Activated CD4-positive, CD25-positive, alpha-beta regulatory T cell (primary cell): ENCODE data around the gene RCOR2.

Experiments used
- DNase-seq, 4 experiments: peaks; one replicate each; lab custom pipeline; 2025; lab: John Stamatoyannopoulos, UW

RCOR2 gene

DNA sequence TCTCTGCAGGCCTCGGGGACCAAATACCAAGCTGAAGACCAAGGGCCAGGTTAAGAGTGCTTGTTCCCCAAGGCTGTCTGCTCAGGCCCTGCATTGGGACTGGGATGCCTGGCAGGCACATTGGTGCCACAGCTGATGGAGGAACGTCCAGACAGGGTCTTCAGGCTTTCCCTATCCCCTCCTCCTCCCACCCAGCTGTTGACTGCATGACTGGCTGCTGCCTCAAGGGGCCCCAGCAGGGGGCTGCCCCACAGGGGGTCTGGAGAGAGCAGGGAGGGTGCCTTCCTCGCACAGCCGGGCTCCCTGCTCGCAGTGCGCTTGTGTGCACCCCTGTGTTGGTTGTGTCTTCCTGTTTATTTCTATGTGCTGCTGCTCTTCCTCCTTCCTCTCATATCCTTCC is 9.9 kb downstream of the RCOR2 start:
- DNase-seq = no peak

DNA sequence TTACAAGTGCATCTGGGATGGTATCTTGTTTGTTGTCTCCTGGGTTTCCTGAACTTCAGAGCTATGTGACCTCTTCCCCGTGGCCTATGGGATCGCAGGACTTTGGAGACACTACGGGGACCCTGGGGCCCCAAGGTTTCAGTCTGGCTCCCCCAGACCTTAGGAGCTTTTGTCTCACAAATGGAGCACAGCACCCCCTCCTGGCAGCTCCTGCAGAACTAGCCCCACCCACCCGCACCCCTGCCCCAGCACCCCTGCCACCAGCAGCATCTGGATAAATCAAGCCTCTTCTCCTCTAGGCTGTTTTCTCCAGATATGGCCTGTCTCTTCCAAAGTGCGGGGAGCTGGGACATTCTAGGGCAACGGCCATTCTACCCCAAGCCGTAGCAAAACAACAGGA is 10.4 kb downstream of the RCOR2 start:
- peak in 3 of 4 experiments; percentile 33 to 41 (median 34) for DNase-seq

DNA sequence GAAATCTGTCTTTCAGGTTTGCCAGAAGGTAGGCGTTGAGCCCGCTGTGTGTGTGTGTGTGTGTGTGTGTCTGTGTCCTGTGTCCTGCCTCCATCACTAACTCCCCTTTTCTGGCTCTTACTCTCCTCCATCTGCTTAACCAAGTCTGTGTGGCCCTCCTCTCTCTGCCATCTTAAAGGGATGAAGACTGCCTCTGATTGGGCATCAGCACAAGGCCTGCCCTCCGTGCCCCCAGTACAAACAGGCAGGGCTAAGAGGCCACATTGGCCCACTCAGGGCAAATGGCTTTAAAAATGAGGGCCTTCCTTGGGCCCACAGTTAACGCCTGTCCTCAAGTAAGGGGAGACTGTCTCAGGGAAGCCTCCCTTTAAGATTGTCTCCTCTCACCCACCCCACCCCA is 10.9 kb downstream of the RCOR2 start:
- no peak for DNase-seq

DNA sequence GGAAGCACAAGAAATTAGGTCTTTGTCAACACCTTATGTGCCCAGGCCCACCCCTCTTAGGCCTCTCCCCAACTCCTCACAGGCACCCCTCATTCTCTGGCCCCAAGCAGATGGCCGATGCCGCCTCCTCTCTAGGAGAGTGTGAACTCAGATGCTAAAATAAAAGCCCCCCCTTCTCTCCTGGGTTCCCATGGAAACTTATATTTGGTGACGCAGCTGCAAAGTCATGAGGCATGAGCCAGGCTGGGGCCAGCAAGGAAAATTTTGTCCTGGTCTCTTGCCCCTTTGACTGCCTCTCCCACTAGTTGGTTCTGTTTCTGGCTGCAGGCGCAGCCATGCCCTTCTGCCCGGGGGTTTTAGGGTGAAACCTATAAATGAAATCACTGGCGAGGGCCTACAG is 11.8 kb downstream of the RCOR2 start:
- no peak for DNase-seq

DNA sequence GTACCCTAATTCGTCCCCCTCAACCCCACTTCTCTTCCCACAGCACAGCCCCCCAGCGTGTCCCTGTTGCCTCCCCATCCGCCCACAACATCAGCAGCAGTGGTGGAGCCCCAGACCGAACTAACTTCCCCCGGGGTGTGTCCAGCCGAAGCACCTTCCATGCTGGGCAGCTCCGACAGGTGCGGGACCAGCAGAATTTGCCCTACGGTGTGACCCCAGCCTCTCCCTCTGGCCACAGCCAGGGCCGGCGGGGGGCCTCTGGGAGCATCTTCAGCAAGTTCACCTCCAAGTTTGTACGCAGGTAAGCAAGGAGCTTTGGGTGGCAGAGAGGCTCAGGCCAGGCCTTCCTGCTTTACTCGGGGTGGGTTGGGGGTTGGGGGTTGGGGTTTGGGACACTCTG is 12.2 kb downstream of the RCOR2 start:
- DNase-seq = no peak

DNA sequence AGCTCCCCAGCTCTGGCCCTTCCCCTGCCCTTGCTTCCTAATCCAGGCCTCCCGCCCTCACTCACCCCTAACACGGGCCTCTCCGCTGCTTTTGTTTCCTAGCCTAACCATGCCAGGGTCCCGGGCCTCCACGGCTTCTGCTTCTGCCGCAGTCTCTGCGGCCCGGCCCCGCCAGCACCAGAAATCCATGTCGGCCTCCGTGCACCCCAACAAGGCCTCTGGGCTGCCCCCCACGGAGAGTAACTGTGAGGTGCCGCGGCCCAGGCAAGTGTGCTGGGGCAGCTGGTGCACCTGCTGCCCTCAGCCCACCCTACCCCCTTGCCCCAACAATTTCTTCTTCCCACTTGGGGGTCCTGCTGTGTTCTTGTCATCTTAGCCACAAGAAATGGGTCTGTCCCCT is 13.1 kb downstream of the RCOR2 start:
- no peak for DNase-seq

DNA sequence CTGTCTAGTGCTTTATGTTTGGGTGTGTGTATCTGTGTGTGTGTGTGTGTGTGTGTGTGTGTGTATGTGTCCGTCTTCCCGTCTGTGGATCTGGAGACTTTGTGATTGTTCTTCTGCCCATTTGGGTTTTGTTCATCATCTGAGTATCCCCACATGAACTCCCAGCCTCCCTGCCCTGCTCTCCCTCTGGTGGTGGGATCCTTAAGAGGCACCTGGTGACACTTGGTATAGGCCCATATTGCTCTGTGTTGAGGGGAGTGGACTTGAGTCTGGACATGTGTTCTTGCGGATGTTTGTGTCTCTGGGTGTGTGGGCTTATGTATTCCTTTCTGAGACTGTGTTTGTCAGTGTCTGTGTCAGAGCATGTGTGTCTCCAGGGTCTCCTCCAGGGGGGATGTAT is 15.3 kb downstream of the RCOR2 start:
- DNase-seq = no peak

DNA sequence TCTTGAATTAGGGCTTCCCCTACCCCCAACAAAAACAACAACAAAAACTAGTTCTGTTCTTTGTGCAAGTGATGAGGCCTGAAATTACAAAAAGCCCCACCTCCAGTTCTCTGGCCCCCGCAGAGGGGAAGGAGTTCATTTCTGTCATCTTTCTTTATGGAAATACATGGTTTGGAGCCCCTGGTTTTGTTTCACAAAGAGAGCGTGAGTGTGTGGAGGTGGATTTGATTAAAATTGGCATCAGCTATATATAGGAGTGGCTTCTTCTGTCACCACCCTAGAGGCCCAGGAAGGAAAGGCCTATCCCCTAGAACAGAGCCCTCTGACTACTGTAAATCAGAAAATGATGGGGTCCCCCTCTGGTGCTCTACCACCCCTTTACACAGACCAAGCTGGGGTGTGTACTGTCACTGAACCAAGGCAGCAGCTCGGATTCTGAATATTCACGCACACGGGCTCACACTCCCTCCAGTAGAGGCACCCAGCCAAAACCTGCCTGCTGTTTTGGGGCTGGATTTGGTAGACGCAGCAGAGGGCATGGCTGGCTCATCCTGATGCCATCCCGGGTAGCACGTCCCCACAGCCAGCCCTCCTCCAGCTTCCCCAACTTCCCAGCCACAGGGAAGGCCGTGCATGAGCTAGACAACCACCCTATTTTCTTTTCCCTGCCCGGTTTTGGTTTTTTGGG is 19.4 kb downstream of the RCOR2 start:
- DNase-seq = no peak

DNA sequence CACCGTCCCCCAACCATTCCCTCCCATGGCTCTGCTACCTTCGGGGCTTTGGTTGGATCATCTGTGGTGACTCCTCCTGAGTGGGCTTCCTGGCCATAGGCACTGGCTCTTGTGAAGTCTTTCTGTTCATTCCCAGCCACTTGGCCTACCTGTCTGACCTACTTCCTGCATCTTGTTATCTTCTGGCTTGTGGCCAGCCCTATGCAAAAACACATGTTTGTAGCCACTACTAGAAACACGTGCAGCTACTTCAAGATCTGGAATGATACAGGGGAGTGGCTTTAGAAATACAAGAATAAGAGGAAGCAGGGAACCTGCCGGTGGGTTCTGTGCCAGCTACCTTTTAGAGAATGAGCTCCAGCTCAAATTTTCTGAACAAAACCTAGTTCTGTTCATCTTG is 20.9 kb downstream of the RCOR2 start:
- no peak for DNase-seq

DNA sequence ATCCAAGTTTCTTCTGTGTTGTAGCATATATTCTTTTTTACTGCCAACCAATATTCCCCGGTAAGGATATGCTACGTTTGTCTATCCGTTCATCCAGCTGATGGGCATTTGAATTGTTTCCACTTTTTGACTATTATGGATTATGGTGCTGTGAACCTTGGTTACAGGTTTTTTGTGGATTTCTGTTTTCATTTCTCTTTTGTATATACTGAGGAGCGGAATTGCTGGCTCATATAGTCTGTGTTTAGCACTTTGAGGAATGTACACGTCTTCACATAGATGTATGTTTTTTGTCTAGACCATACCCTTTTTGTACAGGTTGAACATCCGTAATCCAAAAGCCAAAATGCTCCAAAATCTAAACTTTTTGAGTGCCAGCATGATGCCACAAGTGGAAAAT is 23.6 kb downstream of the RCOR2 start:
- no peak for DNase-seq

DNA sequence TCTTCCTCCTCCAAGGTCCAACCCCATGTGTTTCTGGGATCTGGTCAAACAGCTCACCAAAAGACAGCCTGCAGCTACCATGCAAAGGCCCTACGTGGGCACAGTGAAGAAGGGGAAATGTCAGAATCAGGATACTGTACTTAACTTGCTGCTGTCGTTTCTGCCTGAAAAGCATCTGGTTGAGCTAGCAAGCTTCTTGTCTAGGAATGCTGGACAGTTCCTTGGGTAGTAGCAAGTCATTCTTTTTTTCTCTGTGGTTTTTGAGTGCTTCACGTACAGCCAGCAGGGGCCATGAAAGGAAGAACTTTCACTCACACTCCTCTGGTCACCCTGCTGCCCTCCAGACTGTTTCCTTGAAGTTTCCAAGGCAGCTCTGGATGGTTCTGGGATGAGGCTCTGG is 24.7 kb downstream of the RCOR2 start:
- no peak for DNase-seq

DNA sequence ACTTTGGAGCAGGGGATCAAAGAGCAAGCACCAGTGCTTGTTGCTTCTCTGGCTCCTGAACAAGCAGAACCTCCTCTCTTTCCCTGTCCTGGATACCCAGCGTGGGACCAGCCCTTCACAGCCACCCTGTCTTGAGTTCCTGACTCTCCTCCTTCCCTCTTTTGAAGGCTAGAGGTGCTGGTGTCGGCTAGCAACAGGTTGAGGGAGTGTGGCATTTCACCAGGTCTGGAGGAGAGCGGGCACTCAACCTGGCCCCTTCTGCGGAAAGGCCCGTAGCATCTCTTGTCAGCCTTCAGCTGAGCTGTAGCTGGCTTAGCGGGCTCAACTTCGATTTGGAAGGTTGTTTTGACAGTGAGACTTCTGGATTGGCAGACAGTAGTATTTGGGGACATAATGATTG is 26.6 kb downstream of the RCOR2 start:
- no peak for DNase-seq

DNA sequence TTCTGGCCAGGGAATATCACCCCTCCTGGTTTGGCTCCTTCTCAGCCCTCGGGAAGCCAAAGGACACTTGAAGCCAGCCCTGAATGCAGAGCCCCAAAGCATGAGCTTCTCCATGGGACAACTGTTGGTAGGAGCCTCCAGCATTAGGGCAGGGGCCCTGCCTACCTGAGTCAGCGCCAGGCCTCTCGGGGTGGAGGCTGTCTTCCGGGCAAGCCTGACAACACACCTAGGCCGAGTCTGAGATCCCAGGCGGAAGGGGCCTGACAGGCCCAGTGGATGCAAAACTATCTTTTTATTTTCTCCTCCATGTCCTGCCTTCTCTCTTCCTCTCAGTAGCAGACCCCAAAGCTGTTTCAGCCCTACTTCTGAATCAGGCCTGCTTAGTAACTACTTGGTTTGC is 27.6 kb downstream of the RCOR2 start:
- no peak for DNase-seq

DNA sequence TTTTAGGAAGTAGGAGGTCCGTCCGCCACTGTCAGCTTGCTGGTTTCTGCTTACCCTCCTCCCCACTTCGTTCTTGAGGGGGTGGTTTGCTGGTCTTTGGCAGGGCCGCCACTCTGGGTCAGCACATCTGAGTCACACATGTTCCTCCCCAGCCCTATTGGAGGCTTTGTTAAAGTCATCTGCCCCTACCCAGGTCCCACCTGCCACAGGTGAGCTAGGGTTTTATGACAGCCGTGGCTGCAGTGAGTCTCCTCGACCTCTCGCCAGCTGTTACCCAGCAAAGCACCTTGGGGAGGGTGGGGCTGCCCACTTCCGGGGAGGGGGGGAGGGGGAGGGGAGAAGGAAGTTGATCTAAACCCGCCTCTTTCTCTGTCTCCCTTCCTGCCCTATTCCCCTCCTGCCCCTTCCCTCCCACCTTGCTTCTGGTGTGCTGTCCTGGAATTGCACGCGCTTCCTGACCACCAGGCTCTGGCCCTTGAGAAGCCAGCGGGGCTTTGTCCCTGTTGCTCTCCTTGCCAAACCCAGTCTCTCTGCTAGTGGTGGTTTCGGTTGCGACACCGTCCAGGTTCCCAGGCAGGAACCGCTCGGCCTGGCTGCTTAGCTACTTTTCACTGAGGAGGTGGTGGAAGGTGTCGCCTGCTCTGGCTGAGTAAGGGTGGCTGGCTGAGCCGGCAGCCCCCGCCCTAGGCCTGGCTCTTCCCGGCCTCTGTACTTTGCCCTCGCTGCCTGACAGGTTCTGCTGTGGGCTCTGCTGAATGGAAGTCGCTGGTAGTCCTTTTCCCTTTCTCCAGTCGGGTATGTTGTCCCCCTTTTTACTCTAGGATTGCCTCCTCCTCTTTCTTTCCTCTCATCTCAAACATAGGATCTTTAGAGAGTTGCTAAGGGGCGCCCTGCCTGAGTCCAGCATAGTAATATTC is 28.5 kb downstream of the RCOR2 start:
- peak; percentile 14 to 65 (median 54) for DNase-seq

DNA sequence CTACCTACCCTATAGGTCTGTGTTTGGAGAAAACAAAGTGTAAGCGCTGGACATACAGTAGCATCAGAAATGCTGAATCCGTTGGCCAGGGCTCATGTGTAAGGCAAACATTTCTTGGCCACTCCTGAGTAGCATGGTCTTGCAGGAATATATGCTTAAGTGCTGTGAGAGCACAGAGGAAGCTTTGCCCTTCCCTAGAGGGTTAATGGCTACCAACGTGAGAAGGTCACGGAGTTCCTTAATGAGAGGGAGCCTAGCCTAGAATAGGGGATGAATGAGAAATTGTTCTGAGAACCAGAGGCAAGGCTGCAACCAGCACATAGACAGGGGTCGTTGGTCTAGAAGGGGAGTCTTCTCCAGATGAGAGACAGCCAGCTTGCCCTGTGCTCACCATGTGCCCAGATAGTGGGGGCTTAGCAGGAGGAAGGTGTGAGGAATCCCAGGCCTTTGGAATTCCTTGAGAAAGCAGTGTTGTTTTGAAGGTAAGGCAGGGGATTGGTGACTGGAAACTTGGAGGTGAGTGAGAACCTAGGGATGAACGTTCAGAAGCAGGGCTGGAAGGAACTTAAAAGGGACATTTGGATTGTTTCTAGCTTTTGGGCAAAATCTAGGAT is 29.5 kb downstream of the RCOR2 start:
- DNase-seq = no peak

DNA sequence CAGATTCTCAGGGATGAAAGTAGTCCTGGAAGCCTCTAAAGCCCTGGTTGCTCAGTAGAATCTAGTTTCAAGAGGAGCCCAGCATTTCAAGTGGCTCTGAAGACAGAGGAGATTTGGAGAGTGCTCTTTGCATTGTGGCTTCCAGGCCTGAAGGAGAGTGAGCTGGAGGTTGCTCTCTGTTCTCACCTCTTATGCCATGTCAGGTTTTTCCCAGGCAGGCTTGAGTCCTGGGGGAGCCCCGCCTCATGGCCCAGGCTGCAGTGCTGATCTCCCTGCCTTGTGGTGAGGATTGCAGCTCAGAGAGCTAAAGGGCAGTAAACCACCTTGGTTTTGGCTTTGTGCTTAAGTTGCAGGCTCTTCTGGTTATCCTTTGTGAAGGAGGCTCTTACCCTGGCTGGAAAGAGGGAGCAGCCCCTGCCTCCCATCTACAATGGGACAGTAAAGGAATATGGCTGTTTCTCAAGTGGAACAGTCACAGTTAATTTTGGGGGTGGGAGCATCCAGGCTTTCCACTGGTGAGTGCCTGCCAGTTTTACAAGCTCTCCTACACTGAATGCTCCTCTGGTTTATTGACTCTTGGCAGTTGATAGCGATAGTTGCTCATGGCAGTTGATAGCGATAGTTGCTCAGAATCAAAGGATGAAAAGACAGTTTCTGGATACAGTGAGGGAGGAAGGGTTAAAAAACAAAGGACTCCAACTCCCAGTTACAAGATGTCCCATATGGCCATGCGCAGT is 32.6 kb downstream of the RCOR2 start:
- no peak for DNase-seq

DNA sequence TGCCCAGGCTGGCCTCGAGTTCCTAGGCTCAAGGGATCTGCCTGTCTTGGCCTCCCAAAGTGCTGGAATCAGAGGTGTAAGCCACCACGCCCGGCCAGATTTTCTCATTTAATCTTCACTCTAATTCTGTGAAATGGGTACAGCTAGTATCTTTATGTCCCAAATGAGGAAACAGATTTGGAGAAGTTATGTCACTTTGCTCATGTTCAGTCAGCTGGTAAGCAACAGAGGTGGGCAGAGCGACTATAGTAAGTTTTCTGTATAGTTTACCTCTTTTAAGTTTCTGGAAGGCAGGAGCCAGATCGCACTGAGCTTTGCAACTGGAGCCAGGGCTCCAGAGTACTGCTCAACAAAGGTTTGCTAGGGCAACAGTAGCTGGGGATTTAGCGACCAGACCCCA is 33.2 kb downstream of the RCOR2 start:
- DNase-seq = no peak

DNA sequence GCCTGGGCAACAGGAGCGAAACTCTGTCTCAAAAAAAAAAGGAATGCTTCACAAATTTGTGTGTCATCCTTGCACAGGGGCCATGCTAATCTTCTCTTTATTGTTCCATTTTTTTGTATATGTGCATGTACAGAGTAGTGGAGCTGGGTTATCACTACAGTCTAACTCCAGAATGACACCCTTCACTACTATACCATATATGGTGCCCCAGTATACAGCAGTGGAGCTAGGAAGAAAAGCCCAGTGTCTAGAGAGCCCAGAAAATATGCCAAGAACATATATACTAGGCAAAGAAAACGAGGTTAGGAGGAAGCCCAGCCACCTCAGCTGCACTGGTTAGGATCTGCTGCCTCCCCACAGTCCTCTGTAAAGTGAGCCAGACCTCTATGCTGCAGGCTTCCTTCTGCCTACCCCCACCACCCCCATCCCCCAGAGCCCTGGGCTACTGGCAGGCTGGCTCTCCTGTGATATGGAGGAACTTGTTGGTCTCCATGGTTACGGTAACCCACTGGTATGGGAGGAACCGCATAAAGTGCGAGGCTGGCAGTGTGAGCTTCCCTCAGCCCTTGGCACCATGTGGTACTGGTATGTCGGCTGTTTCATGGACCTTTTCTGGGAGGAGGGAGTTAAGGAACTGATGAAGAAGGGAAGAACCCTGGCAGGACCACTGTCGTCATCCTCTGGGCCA is 34.3 kb downstream of the RCOR2 start:
- no peak for DNase-seq

DNA sequence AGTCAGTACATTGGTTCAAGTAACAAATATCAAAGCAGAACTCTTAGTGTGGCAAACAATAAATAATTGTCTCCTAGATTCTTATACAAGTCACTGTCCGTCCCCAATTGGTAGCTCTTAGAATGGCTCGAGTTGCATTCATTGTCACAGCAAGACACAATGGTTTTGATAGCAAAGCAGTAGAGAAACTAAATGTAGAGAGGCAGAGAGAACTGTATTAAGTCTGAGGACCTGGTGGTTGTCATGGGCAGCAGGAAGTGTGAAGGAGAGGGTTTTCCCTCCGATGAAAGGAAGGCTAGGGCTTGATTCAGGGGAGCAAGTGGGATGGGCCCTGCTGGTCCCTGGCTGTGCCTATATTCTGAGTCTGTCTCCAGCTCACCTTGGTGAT is 36.6 kb downstream of the RCOR2 start:
- no peak for DNase-seq

DNA sequence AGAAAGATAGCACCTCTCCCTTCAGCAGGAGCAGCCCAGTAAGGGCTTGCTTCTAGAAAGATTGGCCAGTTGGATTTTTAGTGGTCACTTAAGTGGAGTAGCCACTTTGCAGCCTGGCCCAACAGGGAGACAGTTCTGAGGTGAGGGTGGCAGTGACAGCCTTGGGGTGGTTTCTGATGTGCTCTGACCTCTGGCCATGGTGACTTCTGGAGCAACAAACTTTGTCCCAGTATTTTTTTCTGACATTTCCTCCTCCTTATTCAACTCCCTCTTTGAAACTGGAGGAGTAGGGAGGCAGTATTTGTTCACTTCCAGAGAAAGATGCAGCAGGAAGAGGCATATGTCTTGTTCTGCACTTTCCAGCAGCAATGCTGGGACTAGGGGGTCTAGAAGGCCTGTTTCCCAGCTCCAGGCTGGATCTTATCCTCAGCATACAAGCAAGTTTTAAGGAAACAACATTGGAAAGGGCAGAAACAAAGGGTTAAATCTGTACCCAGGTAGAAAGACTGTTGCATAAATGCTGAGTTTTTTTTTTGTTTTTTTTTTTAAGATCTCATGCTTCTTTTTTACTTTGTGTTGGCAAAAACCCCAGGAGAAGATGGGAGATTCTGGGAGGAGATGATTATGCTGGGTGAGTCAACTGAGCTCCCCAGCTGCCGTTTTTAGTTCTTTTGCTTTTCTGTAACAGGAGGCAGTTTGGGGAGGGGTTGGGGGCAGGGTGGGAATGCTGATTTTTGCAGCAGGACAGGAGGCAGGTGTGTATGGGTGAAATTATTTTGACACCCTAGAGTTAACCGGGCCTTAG is 37.2 kb downstream of the RCOR2 start:
- no peak for DNase-seq

DNA sequence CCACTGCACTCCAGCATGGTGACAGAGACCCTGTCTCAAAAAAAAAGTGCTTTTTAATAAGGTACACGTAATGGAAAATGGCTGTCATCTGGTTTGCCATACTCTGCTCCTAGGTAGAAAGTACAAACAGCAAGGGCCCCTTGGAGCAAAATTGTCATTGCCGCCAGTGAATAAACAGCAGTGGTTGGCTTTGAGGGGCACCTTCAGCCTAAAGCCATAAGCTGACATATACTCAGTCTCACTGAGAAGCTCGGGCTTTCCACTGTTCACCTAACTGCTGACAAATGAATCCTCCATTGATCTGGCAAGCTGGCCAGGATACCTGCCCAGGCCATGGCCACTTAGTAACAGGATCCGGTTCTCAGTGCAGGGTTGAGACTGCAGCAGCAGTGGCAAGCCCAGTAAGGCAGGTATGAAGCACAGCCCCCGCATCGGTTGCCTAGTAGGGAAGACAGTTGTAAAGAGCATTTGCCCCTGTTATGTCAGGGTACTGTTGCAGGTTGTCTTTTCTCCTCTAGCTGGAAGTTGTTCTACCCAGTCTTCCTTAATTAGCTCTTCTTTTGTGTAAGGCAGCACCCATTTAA is 39.2 kb downstream of the RCOR2 start:
- no peak for DNase-seq
